GM10266 (cell line): ENCODE data around the gene MTCL3.
A peak's percentile ranks its signal among the peaks of the same experiment; 100 is the strongest.

Experiments used
- DNase-seq: peaks from one replicate; pipeline ENCODE4 v3.0.0; 2012; ENCODE audit errors: extremely low spot score
- TF ChIP-seq, protein P1 (sequence below): IDR thresholded peaks from 2 replicates; pipeline ENCODE4 v1.5.1; 2012; ENCODE audit warnings: mild to moderate bottlenecking, low read depth; ENCODE audit not compliant: control insufficient read depth, insufficient read depth; ENCODE audit errors: missing control alignments

MTCL3 gene

DNA sequence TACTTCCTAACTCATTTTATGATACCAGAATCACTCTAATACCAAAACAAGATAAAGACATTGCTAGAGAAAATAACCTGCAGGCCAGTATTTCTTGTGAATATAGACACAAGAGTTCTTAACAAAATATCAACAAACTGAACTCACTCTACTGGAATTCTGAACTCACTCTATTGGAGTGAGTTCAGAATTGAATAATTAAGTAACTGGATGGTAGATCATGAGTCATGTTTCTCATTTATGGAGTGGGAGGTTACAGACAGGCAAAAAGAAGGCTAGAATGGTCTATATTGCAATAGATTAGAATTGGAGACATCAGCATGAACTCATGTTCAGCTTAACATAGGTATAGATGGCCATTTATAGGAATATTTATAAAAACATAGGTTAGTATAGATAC is 31.3 kb upstream of the MTCL3 start:
- TF ChIP-seq, protein P1, sequence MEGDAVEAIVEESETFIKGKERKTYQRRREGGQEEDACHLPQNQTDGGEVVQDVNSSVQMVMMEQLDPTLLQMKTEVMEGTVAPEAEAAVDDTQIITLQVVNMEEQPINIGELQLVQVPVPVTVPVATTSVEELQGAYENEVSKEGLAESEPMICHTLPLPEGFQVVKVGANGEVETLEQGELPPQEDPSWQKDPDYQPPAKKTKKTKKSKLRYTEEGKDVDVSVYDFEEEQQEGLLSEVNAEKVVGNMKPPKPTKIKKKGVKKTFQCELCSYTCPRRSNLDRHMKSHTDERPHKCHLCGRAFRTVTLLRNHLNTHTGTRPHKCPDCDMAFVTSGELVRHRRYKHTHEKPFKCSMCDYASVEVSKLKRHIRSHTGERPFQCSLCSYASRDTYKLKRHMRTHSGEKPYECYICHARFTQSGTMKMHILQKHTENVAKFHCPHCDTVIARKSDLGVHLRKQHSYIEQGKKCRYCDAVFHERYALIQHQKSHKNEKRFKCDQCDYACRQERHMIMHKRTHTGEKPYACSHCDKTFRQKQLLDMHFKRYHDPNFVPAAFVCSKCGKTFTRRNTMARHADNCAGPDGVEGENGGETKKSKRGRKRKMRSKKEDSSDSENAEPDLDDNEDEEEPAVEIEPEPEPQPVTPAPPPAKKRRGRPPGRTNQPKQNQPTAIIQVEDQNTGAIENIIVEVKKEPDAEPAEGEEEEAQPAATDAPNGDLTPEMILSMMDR = no peak
- no peak for DNase-seq

DNA sequence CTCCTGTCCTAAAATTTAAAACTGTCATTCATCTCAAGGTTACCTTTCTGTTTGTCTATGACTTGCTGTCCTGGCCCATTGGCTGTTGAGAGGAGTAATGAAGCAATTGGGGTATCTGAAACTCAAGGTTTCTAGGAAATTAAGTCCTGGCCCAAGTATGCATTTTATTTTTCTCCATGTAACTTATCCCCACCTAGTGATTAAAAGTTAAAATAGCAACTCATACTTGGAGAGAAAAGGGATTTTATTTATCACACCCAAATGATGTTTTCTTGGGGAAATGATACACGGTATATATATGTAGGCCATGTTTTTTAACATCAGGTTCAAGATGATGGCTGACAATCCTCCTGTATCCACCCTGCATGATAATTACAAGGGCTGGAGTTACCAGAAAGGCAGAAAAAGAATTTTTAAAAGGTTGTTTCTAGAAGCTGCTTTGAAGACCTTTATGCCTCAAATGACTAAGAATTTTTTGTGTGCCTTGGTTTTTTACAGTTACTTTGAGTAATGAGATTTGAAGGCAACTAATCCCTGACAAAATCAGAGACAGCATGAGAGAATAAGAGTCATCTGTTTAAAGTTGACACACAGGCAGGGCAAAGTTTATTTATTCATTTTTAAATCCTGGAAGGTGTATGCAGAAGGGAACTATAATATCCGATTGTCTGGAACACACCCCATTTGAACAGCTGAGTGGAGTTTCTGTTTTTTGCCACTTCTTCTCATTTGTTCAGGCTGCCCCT is 28.9 kb upstream of the MTCL3 start:
- TF ChIP-seq, protein P1 = no peak
- no peak for DNase-seq

DNA sequence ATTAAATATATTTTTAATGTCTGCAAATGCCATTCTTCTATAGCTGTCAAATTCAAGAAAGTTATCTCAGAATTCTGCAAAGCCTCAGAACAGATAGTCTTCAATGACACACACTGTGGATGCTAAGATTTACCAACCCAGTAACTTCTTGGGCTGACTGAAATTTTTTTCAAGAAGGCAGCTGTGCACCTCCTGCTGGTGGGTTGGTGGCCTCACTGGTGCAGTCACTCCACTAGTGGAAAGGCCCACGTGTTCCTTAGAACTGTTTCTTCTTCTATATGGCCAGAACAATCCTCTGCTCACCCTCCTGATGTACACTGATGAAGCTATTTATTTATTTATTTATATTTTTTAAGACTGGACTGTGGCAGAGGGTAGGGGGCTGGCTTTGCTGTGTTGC is 28.1 kb upstream of the MTCL3 start:
- TF ChIP-seq, protein P1 = peak; percentile 20
- no peak for DNase-seq

DNA sequence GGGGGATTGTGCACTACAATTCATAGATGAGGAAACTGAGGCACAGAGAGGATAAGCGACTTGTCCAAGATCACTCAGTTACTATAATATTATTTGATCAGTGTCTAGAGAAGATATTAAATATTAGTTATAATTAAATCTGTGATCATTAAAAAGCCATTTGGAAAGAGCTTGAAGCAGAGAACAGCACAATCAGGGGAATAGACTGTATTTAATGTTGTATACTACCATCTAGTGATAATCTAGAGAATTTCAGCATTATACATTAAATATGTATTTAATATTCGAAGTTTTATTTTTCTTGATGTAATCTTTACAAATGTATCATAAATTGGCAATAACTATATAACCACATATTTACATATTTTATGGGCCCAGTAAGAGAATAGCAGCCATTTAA is 20.1 kb upstream of the MTCL3 start:
- no peak for DNase-seq
- TF ChIP-seq, protein P1 = peak; percentile 40

DNA sequence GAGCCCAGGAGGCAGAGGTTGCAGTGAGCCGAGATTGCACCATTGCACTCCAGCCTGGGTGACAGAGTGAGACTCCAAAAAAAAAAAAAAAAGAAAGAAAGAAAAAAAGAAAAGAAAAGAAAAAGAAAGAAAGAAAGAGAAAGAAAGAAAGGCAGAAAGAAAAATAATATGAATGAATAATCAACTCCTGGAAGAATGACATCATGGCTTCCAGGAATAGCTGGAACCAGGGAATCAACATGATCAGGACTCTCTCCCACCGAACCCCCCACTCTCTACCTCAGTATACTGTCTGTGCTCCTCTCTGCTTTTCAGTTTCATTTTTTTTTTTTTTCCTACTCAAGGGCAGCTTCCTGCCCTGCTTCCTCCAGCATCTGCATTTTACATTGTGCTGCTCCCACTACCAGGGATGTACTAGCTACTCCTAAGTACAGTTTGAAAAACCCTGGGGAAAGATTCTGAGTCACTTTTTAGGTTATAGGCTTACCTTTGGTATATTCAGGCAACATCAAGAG is 19.7 kb upstream of the MTCL3 start:
- no peak for DNase-seq
- TF ChIP-seq, protein P1 = no peak

DNA sequence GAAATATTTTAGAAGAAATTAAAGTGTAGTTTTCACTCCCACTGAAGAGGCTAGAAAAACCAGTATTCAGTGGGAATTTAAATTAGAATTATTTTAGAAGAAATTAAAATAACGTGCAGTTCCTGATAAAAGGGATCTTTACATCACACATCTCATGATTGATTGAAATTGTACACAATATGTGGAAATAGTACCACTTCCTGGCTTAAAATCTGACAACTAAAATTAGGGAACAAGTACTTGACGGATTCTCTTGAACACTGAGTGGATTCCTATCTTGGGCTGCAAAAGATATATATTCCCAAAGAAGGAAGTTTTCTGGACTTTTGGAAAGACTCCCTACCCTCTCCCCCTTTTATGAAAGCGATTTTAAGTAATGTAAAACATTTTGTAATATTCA is 14.6 kb upstream of the MTCL3 start:
- no peak for DNase-seq
- TF ChIP-seq, protein P1 = no peak

DNA sequence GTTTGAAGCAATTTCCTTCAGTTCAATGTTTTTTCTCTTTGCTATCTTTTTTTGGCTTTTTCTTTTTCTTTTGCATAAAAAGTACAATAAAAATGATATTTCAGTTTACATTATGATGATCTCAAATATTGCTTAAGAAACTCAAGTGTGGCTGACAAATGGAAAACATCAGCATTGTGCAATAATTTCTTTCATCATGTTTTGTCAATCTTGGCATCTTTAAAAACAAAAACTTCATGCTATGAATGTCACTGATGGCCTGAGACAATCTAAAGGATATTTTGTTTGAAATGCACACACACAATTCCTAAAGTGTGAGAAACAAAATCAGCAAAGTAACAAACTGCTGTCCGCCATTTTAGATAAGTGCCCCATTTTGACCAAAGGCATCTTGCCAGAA is 13.9 kb upstream of the MTCL3 start:
- TF ChIP-seq, protein P1 = no peak
- DNase-seq = no peak
